Kidney epithelial cell (primary cell): ENCODE data around the gene EIF2B5. TPM values are rescaled to one million over a fixed set of nuclear protein-coding genes. Genes with fewer than 3 reads are reported as not detected.
"Not testable (repeated sequence)": the region's sequence is repeated elsewhere in the genome, so short reads cannot be mapped to it uniquely, and the experiment has no call there.

Source experiments
- DNase-seq: peaks from one replicate; pipeline ENCODE4 v3.0.0-alpha.2; 2010; ENCODE audit warnings: low read depth
- H3K27me3 ChIP-seq: 2 replicates; pipeline ENCODE4 v1.6.0; 2011; ENCODE audit warnings: low read length; ENCODE audit not compliant: control insufficient read depth, insufficient read depth
- H3K36me3 ChIP-seq: 2 replicates; pipeline ENCODE4 v1.5.1; 2011; ENCODE audit warnings: low read length; ENCODE audit not compliant: control insufficient read depth, insufficient read depth
- H3K4me3 ChIP-seq: 2 replicates; pipeline ENCODE4 v1.5.1; 2011; ENCODE audit warnings: low read depth, mild to moderate bottlenecking, control low read depth, low read length
- total RNA-seq: library from RNA; depleted of rRNA; stranded (reverse); fragments of >200 nt; gene quantifications from 2 replicates; pipeline ENCODE4 v1.2.3, GENCODE V29; 2015
- TF ChIP-seq, protein P1 (sequence below): IDR thresholded peaks from 2 replicates; pipeline ENCODE4 v1.5.1; 2011; ENCODE audit warnings: mild to moderate bottlenecking, moderate library complexity, low read length, control low read depth, inconsistent platforms; ENCODE audit not compliant: insufficient read depth, poor library complexity, severe bottlenecking

EIF2B5 gene
- total RNA-seq, 1 donor from 2014 or later, result 33.8 TPM

DNA sequence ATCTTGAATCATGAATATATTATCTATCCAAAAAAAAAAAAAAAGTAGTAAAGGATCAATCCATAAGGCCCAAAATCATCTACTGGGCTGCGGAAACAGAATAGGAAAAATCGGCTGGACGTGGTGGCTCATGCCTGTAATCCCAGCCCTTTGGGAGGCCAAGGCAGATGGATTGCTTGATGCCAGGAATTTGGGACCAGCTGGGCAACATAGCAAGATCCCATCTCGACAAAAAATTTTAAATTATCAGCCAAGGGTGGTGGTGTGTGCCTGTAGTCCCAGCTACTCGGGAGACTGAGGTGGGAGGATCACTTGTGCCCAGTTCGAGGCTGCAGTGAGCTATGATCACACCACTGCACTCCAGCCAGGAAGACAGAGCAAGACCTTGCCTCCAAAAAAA is 14.0 kb downstream of the EIF2B5 start:
- H3K27me3 ChIP-seq, result no peaks in the 10 kb centered on the region
- no peak for DNase-seq
- no peak overlapping the region for H3K4me3 ChIP-seq
- TF ChIP-seq, protein P1, sequence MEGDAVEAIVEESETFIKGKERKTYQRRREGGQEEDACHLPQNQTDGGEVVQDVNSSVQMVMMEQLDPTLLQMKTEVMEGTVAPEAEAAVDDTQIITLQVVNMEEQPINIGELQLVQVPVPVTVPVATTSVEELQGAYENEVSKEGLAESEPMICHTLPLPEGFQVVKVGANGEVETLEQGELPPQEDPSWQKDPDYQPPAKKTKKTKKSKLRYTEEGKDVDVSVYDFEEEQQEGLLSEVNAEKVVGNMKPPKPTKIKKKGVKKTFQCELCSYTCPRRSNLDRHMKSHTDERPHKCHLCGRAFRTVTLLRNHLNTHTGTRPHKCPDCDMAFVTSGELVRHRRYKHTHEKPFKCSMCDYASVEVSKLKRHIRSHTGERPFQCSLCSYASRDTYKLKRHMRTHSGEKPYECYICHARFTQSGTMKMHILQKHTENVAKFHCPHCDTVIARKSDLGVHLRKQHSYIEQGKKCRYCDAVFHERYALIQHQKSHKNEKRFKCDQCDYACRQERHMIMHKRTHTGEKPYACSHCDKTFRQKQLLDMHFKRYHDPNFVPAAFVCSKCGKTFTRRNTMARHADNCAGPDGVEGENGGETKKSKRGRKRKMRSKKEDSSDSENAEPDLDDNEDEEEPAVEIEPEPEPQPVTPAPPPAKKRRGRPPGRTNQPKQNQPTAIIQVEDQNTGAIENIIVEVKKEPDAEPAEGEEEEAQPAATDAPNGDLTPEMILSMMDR, result no peak
- no peaks in the 10 kb centered on the region for H3K36me3 ChIP-seq

DNA sequence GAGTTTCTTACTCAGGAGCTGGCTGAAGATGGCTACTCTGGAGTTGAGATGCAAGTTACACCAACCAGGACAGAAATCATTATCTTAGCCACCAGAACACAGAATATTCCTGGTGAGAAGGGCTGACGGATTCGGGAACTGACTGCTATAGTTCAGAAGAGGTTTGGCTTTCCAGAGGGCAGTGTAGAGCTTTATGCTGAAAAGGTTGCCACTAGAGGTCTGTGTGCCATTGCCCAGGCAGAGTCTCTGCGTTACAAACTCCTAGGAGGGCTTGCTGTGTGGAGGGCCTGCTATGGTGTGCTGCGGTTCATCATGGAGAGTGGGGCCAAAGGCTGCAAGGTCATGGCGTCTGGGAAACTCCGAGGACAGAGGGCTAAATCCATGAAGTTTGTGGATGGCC is 14.6 kb downstream of the EIF2B5 start:
- TF ChIP-seq, protein P1, result peak; percentile 36
- H3K36me3 ChIP-seq, H3K27me3 ChIP-seq, H3K4me3 ChIP-seq, DNase-seq: not testable (repeated sequence)

DNA sequence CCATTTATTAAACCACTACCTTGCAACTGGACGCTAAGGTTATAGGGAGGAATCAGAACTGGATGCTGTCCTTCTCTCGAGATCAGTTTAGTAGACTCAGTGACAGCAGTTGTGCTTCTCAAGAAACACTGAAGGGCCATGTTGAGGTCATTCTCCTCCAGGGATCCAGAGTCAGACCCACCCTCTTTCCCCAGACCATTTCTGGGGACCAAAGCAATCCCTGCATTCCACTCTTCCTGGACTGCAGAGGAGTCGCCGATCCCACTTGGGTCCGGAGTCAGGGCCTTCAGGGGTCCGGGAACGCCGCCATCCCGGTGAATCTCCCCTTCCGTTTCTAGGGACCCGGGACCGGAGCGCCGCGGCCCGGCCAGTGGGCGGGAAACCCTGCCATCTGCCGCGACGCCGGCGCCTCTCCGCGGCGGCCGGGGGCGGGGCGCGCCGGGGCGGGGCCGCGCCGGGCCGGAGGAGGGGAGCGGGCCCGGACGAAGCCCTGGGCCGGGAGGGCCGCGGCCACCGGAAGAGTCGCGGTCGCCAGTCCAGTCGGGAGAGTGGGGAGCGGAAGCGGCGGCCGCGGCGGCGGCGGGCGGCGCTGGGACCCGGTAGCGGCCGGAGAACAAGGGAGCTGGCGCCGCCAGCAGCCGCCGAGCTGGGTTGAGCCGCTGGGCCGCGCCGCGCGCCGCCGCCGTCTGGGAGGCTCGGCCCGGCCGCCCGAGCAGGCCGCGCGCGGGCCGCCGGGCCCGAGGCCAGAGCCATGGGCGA is 19.9 kb downstream of the EIF2B5 start, which contains the start of gene DVL3:
DVL3 (plus strand) TSS at position 493 of the 759 bp plus-strand sequence; CDS start at position 752, 259 bp downstream.
- TF ChIP-seq, protein P1, result no peak
- H3K27me3 ChIP-seq, result no peaks in the 10 kb centered on the region
- H3K36me3 ChIP-seq, result no peaks in the 10 kb centered on the region
- DNase-seq, result no peak
- peak within 1 kb of the TSS; percentile 96 for H3K4me3 ChIP-seq

DNA sequence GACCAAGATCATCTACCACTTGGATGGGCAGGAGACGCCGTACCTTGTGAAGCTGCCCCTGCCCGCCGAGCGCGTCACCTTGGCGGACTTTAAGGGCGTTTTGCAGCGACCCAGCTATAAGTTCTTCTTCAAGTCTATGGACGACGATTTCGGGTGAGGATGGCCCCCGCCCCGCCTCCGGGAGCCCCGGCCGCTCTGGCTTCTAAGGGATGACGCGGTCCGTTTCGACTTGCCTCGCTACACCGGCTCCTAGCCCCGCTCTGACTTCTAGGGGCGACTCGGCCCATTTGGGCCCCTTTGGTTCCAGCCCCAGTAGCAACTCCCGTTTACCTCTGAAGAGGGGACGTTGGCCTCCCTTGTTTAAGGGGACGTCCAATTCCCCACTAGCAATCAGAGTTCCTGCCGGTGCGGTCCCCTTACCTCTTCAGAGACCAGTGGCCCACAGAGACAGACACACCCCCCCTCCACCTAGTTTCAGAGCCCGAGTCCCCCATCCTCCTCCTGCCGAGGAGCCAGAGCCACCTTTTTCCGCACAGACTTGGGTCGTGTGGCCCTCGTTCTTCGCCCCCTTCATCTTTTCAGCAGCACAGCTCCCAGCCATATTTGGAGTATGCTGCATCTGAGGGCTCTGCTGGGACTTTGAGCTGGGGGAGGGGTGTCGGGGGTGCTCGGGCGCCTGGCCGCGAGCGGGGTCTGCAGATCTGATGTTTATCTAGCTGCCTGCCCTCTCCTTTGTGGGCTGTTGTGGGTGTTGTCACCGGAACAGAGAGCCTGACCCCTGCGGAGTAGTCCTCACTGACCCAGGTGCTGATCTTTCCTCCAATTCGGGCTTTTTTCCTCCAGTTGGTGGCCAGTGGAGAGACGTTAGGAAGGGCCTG is 20.7 kb downstream of the EIF2B5 start:
- no peaks in the 10 kb centered on the region for H3K36me3 ChIP-seq
- H3K27me3 ChIP-seq, result no peaks in the 10 kb centered on the region
- no peak for DNase-seq
- H3K4me3 ChIP-seq, result peak overlapping the region; percentile 96
- TF ChIP-seq, protein P1, result no peak

GRCh38 chr3:184156522-184156955 is 21.4 kb downstream of the EIF2B5 start:
- TF ChIP-seq, protein P1, result no peak
- no peaks in the 10 kb centered on the region for H3K36me3 ChIP-seq
- H3K27me3 ChIP-seq, result no peaks in the 10 kb centered on the region
- no peak for DNase-seq
- H3K4me3 ChIP-seq, result peak overlapping the region; percentile 96
